Right cardiac atrium (tissue), 5 donors: Measurements from ENCODE around the gene CD109. TPM values are rescaled to one million over a fixed set of nuclear protein-coding genes. Genes with fewer than 3 reads are reported as not detected.
A peak's percentile ranks its signal among the peaks of the same experiment; 100 is the strongest.
"Not testable (repeated sequence)": the region's sequence is repeated elsewhere in the genome, so short reads cannot be mapped to it uniquely, and the experiment has no call there.

ENCODE experiments used
- ATAC-seq, 2 donors: fragments of 200-7000 bp; cut with Tn5 transposase; one replicate each; pipeline versions ENCODE4 v1.8.0 to v1.9.1; 2020; ENCODE audit warnings: moderate library complexity in 2 of 2, mild to moderate bottlenecking in 1 of 2
- DNase-seq, 3 donors: peaks; one replicate each; pipeline ENCODE4 v3.0.0-alpha.2; 2020
- H3K27ac ChIP-seq: one replicate; pipeline ENCODE4 v1.5.1; 2013; ENCODE audit warnings: mild to moderate bottlenecking, low read length, control low read depth, moderate library complexity
- H3K27me3 ChIP-seq: one replicate; pipeline ENCODE4 v1.6.1; 2013; ENCODE audit not compliant: control insufficient read depth, insufficient read depth
- H3K4me1 ChIP-seq: one replicate; pipeline ENCODE4 v1.6.1; 2013; ENCODE audit warnings: low read length; ENCODE audit not compliant: control insufficient read depth, insufficient read depth
- H3K4me3 ChIP-seq: one replicate; pipeline ENCODE4 v1.5.1; 2013; ENCODE audit warnings: low read length, control low read depth
- H3K9me3 ChIP-seq: one replicate; pipeline ENCODE4 v1.6.1; 2013; ENCODE audit warnings: low read length; ENCODE audit not compliant: control insufficient read depth
- WGBS: extraction: QIAGEN DNeasy Blood & Tissue Kit; methylation state at CpG from one replicate; pipeline ENCODE4 v1.1.7; 2013; 5-methylcytosine and 5-hydroxymethylcytosine counted together
- intact Hi-C, 4 donors: fragments of 100-400 bp; cut with DNase I; formaldehyde crosslinking; loops; one replicate each; pipeline versions ENCODE4 v1.11.0 to v1.14.0; 2022 to 2023
- polyA plus RNA-seq: library from polyadenylated mRNA; stranded (reverse); fragments of 200-250 nt; gene quantifications from one replicate; pipeline ENCODE4 v1.2.3, GENCODE V29; 2013
- total RNA-seq, 4 donors: library from RNA; stranded (reverse); fragmentation: NEBNext Ultra II Directional; extraction: Animal tissue kit (Norgen Biotek cat#: 25700); gene quantifications; one replicate each; pipeline ENCODE4 v1.2.1, GENCODE V29; 2021
- donor health status: healthy with polysubstance abuse.
- donor health status: DM: no; HTN: yes; CAD: no.
- donor health status: DM: no; HTN: no; CAD: no.
- donor health status: DM: no; HTN: yes; CAD: no; lungs with severe emphysema.
- donor health status: DM: yes; HTN: yes; CAD: no.

The CD109 gene
- total and polyA plus RNA-seq, 5 donors = 6.6 to 36.5 (median 27.3) TPM

- ATAC-seq (no peak), DNase-seq (no peak)
- no peaks in the 10 kb centered on the region for H3K27me3 ChIP-seq
- no peak overlapping the region for H3K27ac ChIP-seq
- H3K9me3 ChIP-seq = no peaks in the 10 kb centered on the region
- intact Hi-C loops = no loop called here
- H3K4me1 ChIP-seq = peaks cover 5% of the 10 kb centered on the region
- WGBS = 73% methylated on average over 2 of the region's 2 CpGs
- no peak overlapping the region for H3K4me3 ChIP-seq
Observed at GRCh38 chr6:73710470-73710869, 14.5 kb downstream of the CD109 start.

- DNase-seq = no peak
- peaks cover 5% of the 10 kb centered on the region for H3K4me1 ChIP-seq
- 88% methylated on average over 1 of the region's 1 CpG for WGBS
- H3K4me3 ChIP-seq = no peak overlapping the region
- intact Hi-C loops = no loop called here
- no peak for ATAC-seq
- H3K9me3 ChIP-seq = no peaks in the 10 kb centered on the region
- no peaks in the 10 kb centered on the region for H3K27me3 ChIP-seq
- H3K27ac ChIP-seq = no peak overlapping the region
Observed at GRCh38 chr6:73710948-73711347, 14.9 kb downstream of the CD109 start.

DNA sequence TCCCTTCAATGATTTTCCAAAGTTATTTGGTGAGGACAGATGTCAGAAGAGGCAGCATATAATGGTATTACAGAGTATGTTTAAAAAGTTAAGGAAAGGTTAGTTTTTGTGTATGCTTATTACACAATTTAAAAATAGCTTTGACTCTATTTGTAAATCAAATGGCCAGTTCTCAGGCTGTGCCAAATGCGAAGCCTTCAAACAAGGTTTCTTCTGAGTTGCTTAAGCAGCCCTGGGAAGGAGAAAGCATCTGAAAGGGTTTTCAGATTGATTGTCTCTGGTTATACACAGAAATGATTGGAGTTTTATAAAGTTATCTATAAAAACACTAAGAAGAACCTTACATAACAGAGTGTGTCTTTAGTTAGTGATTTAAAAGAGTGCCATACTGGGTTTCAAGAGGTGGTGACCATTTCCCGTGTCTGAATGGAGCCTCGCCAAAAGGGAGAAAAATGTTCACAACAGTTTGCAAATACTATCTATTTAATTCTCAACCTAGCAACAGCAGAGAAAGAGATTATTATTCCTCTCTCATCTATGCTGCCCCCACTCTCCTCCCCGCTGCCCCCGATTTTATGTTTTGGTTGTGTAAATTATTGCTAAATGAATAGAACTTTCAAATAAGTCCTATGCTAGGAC lies 16.7 kb downstream of the CD109 start:
- Histone ChIP-seq H3K27ac (no peak overlapping the region), H3K9me3 (no peaks in the 10 kb centered on the region), H3K27me3 (no peaks in the 10 kb centered on the region), H3K4me3 (no peak overlapping the region), H3K4me1 (peaks cover 5% of the 10 kb centered on the region)
- DNase-seq (no peak), ATAC-seq (no peak)
- WGBS = 87% methylated on average over 5 of the region's 5 CpGs
- intact Hi-C loops = no loop called here

- intact Hi-C loops = no loop called here
- Histone ChIP-seq H3K9me3 (no peaks in the 10 kb centered on the region), H3K4me3 (no peak overlapping the region), H3K4me1 (peaks cover 5% of the 10 kb centered on the region), H3K27ac (peak overlapping the region; percentile 94), H3K27me3 (no peaks in the 10 kb centered on the region)
- DNase-seq = no peak
- WGBS = 50% methylated on average over 8 of the region's 8 CpGs
- peak in 1 of 2 donors; percentile 61 for ATAC-seq
Observed at GRCh38 chr6:73713426-73714147, 17.6 kb downstream of the CD109 start.

GRCh38 chr6:73715111-73715508 lies 19.1 kb downstream of the CD109 start:
- H3K4me3 ChIP-seq, H3K4me1 ChIP-seq, intact Hi-C loops, ATAC-seq, H3K27me3 ChIP-seq, DNase-seq, H3K27ac ChIP-seq, H3K9me3 ChIP-seq: not testable (repeated sequence)
- WGBS = 93% methylated on average over 5 of the region's 5 CpGs

DNA sequence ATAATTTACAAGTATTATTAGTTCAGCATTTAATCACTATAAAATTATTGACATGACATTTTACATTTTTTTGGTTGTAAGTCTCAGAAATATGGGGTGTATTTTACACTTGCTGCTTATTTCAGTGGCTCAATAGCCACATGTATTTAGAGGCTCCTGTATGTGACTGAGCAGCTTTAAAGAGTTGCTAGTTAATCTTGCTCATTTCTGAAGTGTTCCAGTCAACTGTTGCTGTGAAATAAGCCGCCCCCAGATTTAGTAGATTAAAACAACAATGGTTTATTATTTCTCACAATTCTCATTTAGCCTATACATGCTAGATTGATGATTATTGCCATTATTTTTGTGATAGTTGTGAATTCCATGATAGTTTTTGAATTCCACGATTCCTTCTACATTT lies 23.0 kb downstream of the CD109 start:
- H3K9me3 ChIP-seq = no peaks in the 10 kb centered on the region
- peaks cover 3% of the 10 kb centered on the region for H3K4me1 ChIP-seq
- WGBS = 89% methylated on average over 2 of the region's 2 CpGs
- no peaks in the 10 kb centered on the region for H3K27me3 ChIP-seq
- H3K27ac ChIP-seq = no peak overlapping the region
- intact Hi-C loops = no loop called here
- ATAC-seq (no peak), DNase-seq (no peak)
- no peak overlapping the region for H3K4me3 ChIP-seq

DNA sequence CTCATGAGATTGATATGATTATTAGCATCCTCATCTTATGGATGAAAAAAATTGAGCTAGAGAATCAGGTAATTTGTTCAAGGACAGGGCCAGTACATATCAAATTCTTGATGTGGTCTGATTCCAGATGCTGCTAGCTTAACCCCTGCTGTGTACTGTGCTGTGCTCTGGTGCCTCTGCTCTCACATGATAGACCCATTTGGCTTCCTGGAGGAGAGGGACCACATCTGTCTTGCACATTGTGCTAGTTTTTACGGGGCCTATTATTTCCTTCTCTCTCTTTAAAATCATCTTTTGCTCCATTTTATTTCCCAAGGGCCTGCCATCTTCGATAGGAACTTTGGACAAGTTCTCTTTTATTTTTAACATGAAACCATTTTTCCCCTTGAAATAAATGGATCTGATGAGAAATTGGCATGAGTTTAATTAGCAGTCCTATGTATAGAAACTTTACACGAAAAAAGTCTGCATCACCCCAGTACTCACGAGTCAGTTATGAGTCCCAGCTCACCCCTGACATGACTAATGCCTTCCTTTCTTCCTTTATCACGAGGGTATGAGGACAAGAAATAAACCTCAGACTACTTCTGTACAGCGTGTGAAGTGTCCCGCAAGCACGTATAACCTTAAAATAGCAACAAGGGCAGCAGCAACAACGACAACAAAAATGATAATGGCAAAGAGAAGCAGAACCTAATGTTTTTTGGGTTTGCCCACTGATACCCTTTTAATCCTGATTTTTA lies 26.5 kb downstream of the CD109 start:
- Histone ChIP-seq H3K4me3 (no peak overlapping the region), H3K4me1 (peaks cover 1% of the 10 kb centered on the region), H3K27ac (peak overlapping the region; percentile 95), H3K9me3 (no peaks in the 10 kb centered on the region), H3K27me3 (no peaks in the 10 kb centered on the region)
- ATAC-seq = peak; percentile 86 to 95
- intact Hi-C loops = no loop called here
- WGBS = 36% methylated on average over 9 of the region's 9 CpGs
- DNase-seq = no peak

DNA sequence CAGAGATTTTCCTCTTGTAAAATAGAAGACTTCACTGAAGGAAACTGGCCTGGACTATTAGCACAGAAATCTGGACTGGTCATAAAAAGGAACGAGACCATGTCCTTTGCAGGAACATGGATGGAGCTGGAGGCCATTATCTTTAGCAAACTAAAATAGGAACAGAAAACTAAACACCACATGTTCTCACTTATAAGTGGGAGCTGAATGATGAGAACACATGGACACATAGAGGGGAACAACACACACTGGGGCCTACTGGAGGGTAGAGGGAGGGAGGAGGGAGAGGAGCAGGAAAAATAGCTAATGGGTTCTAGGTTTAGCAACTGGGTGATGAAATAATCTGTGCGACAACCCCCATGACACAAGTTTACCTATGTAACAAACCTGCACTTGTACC lies 27.5 kb downstream of the CD109 start:
- peak; percentile 57 to 64 for ATAC-seq
- H3K9me3 ChIP-seq, H3K27me3 ChIP-seq, H3K4me1 ChIP-seq, DNase-seq, H3K4me3 ChIP-seq, intact Hi-C loops: not testable (repeated sequence)
- WGBS = 62% methylated on average over 2 of the region's 2 CpGs
- peak overlapping the region; percentile 92 for H3K27ac ChIP-seq

DNA sequence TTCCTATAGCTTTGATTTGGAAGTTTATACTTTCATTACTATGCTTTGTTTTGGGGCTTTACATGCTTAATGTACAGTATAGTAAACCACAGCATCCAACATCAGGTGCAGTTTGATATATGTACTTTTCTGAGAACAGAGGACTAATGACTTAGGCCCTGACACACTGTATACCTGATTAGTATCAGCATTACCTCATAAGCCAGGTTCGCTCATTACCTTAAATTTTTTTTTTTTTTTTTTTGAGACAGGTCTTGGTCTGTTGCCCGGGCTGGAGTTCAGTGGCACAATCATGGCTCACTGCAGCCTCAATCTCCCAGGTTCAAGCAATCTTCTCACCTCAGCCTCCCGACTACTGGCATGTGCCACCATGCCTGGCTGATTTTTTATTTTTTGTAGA lies 28.4 kb downstream of the CD109 start:
- H3K4me1 ChIP-seq = peaks cover 1% of the 10 kb centered on the region
- no peak for ATAC-seq
- intact Hi-C loops = no loop called here
- DNase-seq = no peak
- WGBS = 90% methylated on average over 3 of the region's 3 CpGs
- H3K4me3 ChIP-seq = no peak overlapping the region
- H3K27ac ChIP-seq = no peak overlapping the region
- H3K9me3 ChIP-seq = no peaks in the 10 kb centered on the region
- H3K27me3 ChIP-seq = no peaks in the 10 kb centered on the region

GRCh38 chr6:73725192-73725591 lies 29.2 kb downstream of the CD109 start:
- H3K4me1 ChIP-seq, DNase-seq, H3K27me3 ChIP-seq, H3K27ac ChIP-seq, H3K4me3 ChIP-seq, intact Hi-C loops, H3K9me3 ChIP-seq: not testable (repeated sequence)
- 55% methylated on average over 8 of the region's 8 CpGs for WGBS
- peak in 1 of 2 donors; percentile 32 for ATAC-seq

- Histone ChIP-seq H3K27me3 (no peaks in the 10 kb centered on the region), H3K27ac (no peak overlapping the region), H3K4me1 (peaks cover 1% of the 10 kb centered on the region), H3K4me3 (no peak overlapping the region), H3K9me3 (no peaks in the 10 kb centered on the region)
- WGBS = 95% methylated on average over 5 of the region's 5 CpGs
- intact Hi-C loops = no loop called here
- no peak for DNase-seq
- ATAC-seq = no peak
Observed at GRCh38 chr6:73727114-73727513, 31.1 kb downstream of the CD109 start.
